Naive thymus-derived CD8-positive, alpha-beta T cell (primary cell): ENCODE results near the gene FLNC. TPM values are rescaled to one million over a fixed set of nuclear protein-coding genes. Genes with fewer than 3 reads are reported as not detected.

Experiments
- ATAC-seq, 2 donors: fragments of 150-1000 bp; cut with Tn5 transposase in 1 of 2; sonication (Bioruptor Pico), chemical (Tn5 transposase) in 1 of 2; 1 replicate in 1 of 2; 2 replicates in 1 of 2; pipeline ENCODE4 v1.10.0; 2021; ENCODE audit warnings: mild to moderate bottlenecking in 2 of 2, moderate library complexity in 2 of 2
- POLR2A ChIA-PET: fragments of 350-600 bp; sonication (Branson Sonifier 250); formaldehyde crosslinking; loops from one replicate; lab custom pipeline; 2021; ENCODE audit warnings: antibody characterized with exemption; lab: Charles Lee
- DNase-seq, 10 donors: peaks; one replicate each; pipeline versions ENCODE4 v3.0.0 to v3.0.0-alpha.2; 2020 to 2022
- H3K27ac Mint-ChIP-seq, 10 donors: one replicate each; pipeline ENCODE4 v1.8.0; 2020 to 2022; ENCODE audit warnings: mild to moderate bottlenecking in 10 of 10, mixed read lengths in 10 of 10, moderate library complexity in 4 of 10, inconsistent platforms in 1 of 10
- H3K27me3 Mint-ChIP-seq, 5 donors: one replicate each; pipeline ENCODE4 v1.8.0; 2021 to 2022; ENCODE audit warnings: mixed read lengths in 5 of 5
- H3K36me3 Mint-ChIP-seq, 3 donors: one replicate each; pipeline ENCODE4 v1.8.0; 2020 to 2022; ENCODE audit warnings: mixed read lengths in 3 of 3, mild to moderate bottlenecking in 2 of 3, inconsistent platforms in 1 of 3
- H3K4me1 Mint-ChIP-seq, 4 donors: one replicate each; pipeline ENCODE4 v1.8.0; 2021 to 2022; ENCODE audit warnings: mixed read lengths in 4 of 4
- H3K4me3 Mint-ChIP-seq, 10 donors: one replicate each; pipeline ENCODE4 v1.8.0; 2020 to 2022; ENCODE audit warnings: mild to moderate bottlenecking in 10 of 10, mixed read lengths in 10 of 10, moderate library complexity in 6 of 10, inconsistent platforms in 1 of 10
- H3K9me3 Mint-ChIP-seq, 9 donors: one replicate each; pipeline ENCODE4 v1.8.0; 2020 to 2022; ENCODE audit warnings: mixed read lengths in 9 of 9, mild to moderate bottlenecking in 3 of 9, inconsistent platforms in 1 of 9, moderate library complexity in 1 of 9
- polyA plus RNA-seq, 3 donors: library from polyadenylated mRNA; unstranded; fragments of 300-500 nt; fragmentation: Illumina TruSeq; gene quantifications; one replicate each; pipeline ENCODE4 v1.2.3, GENCODE V29; 2021
- total RNA-seq, 8 experiments: library from RNA in 2 of 8; stranded (reverse) in 2 of 8; gene quantifications; one replicate each; pipeline ENCODE4 v1.2.3 and lab custom pipeline; 2021 to 2026

The FLNC gene
- total and polyA plus RNA-seq, 5 experiments from 2014 or later: 0.01 TPM; not detected in 4

DNA sequence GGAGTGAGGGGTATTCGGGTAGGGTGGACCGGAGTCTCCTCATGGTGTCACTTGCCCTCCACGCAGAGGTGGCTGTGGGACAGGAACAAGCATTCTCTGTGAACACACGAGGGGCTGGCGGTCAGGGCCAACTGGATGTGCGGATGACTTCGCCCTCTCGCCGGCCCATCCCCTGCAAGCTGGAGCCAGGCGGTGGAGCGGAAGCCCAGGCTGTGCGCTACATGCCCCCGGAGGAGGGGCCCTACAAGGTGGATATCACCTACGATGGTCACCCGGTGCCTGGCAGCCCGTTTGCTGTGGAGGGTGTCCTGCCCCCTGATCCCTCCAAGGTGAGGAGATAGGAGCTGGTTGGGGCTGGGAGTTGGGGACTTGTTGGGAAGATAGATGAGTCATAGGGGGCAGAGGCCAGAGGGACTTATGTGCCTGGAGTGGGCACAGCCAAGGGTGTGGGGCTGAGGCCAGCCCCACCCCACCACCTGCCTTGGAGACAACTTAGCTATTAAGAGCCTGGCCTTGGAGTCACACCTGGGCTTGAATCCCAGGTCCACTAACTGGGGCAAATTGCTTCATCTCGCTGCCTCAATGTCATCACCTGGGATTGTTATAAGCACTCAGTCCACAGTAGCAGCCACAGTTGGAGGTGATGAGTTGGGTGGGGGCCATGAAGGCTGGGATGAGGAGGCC is 13.9 kb downstream of the FLNC start:
- H3K27ac Mint-ChIP-seq: no peak overlapping the region
- no peaks in the 10 kb centered on the region for H3K27me3 Mint-ChIP-seq
- ATAC-seq (no peak), DNase-seq (no peak)
- H3K36me3 Mint-ChIP-seq: no peaks in the 10 kb centered on the region
- no peak overlapping the region for H3K4me3 Mint-ChIP-seq
- H3K9me3 Mint-ChIP-seq: no peaks in the 10 kb centered on the region
- peaks cover 0 to 3% (median under 1%) of the 10 kb centered on the region in 4 donors for H3K4me1 Mint-ChIP-seq
- POLR2A ChIA-PET: no interaction called here

DNA sequence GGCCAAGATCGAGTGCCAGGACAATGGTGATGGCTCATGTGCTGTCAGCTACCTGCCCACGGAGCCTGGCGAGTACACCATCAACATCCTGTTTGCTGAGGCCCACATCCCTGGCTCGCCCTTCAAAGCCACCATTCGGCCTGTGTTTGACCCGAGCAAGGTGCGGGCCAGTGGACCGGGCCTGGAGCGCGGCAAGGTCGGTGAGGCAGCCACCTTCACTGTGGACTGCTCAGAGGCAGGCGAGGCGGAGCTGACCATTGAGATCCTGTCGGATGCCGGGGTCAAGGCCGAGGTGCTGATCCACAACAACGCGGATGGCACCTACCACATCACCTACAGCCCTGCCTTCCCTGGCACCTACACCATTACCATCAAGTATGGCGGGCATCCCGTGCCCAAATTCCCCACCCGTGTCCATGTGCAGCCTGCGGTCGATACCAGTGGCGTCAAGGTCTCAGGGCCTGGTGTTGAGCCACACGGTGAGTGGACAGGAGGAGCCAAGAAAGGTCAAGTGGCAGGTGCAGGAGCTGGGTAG is 14.6 kb downstream of the FLNC start:
- Mint-ChIP-seq H3K4me1 (peaks cover 0 to 3% (median under 1%) of the 10 kb centered on the region in 4 donors), H3K9me3 (no peaks in the 10 kb centered on the region), H3K27ac (no peak overlapping the region), H3K4me3 (no peak overlapping the region), H3K27me3 (no peaks in the 10 kb centered on the region), H3K36me3 (no peaks in the 10 kb centered on the region)
- DNase-seq: no peak
- POLR2A ChIA-PET: no interaction called here
- ATAC-seq: no peak

DNA sequence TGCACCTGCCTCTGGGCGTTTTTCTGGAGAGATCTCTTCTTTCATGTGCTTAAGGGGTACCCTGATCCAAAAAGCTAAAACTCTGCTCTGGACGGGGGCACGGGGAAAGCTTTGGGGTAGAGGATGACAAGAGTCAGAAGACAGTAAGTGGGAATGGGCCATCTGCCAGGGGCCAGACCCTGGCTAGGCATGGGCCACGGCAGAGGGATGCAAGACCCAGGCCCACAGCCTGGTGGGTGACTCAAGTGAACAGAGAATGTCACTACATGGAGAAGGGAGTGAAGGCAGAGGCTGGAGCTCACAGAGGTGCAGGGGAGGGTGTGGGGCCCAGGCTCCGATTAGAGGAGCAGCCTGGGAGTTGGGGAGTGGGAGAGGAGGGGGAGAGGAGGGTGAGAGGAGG is 15.3 kb downstream of the FLNC start:
- Mint-ChIP-seq H3K27me3 (no peaks in the 10 kb centered on the region), H3K27ac (no peak overlapping the region), H3K4me3 (peak overlapping the region in 1 of 10 donors; percentile 33), H3K9me3 (no peaks in the 10 kb centered on the region), H3K4me1 (peaks cover 0 to 3% (median under 1%) of the 10 kb centered on the region in 4 donors), H3K36me3 (no peaks in the 10 kb centered on the region)
- no peak for ATAC-seq
- POLR2A ChIA-PET: no interaction called here
- no peak for DNase-seq

- H3K4me3 Mint-ChIP-seq: no peak overlapping the region
- H3K27me3 Mint-ChIP-seq: no peaks in the 10 kb centered on the region
- ATAC-seq (no peak), DNase-seq (no peak)
- H3K27ac Mint-ChIP-seq: no peak overlapping the region
- no peaks in the 10 kb centered on the region for H3K36me3 Mint-ChIP-seq
- H3K4me1 Mint-ChIP-seq: peaks cover 0 to 3% (median under 1%) of the 10 kb centered on the region in 4 donors
- POLR2A ChIA-PET: no interaction called here
- no peaks in the 10 kb centered on the region for H3K9me3 Mint-ChIP-seq
Measured at GRCh38 chr7:128845987-128846386, 15.8 kb downstream of the FLNC start.

- no peak overlapping the region for H3K4me3 Mint-ChIP-seq
- POLR2A ChIA-PET: no interaction called here
- H3K27me3 Mint-ChIP-seq: no peaks in the 10 kb centered on the region
- DNase-seq (no peak), ATAC-seq (no peak)
- H3K9me3 Mint-ChIP-seq: no peaks in the 10 kb centered on the region
- H3K4me1 Mint-ChIP-seq: peaks cover 0 to 2% (median under 1%) of the 10 kb centered on the region in 4 donors
- no peak overlapping the region for H3K27ac Mint-ChIP-seq
- H3K36me3 Mint-ChIP-seq: no peaks in the 10 kb centered on the region
Measured at GRCh38 chr7:128846781-128847444, 16.7 kb downstream of the FLNC start.

- ATAC-seq (no peak), DNase-seq (peak in 1 of 10 donors; percentile 4)
- Mint-ChIP-seq H3K4me1 (no peaks in the 10 kb centered on the region), H3K27ac (no peak overlapping the region), H3K36me3 (no peaks in the 10 kb centered on the region), H3K9me3 (no peaks in the 10 kb centered on the region), H3K27me3 (no peaks in the 10 kb centered on the region), H3K4me3 (no peak overlapping the region)
- POLR2A ChIA-PET: no interaction called here
Measured at GRCh38 chr7:128847721-128848211, 17.6 kb downstream of the FLNC start.

DNA sequence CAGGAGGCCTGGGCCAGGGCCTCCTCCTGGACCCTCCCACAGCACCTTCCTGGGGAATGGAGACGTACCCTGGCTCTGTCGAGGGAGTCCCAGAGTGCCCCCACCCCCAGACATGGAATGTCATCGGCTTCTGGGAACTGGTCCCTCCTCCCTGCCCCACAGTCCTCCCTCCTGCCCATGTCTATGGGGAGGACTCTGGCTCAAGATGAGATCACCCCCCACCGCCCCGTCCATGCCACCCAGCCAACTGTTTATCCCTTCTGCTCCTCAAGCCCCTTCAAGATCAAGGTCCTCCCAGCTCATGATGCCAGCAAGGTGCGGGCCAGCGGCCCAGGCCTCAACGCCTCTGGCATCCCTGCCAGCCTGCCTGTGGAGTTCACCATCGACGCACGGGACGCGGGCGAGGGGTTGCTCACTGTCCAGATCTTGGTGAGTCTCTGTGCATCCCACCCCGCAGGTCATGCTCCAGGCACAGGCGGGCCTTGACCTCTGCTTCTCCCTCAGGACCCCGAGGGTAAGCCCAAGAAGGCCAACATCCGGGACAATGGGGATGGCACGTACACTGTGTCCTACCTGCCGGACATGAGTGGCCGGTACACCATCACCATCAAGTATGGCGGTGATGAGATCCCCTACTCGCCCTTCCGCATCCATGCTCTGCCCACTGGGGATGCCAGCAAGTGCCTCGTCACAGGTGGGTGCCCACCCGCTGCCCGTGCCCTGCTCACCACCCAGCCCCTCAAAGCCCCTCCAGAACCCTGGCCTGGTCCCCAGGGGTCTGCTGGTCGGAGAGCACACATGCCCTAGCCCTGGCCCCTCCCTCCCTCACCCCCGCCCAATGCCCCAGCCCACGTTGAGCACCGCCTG is 18.3 kb downstream of the FLNC start:
- H3K4me1 Mint-ChIP-seq: no peaks in the 10 kb centered on the region
- ATAC-seq: no peak
- H3K27me3 Mint-ChIP-seq: no peaks in the 10 kb centered on the region

GRCh38 chr7:128849156-128849515 is 18.9 kb downstream of the FLNC start:
- no peaks in the 10 kb centered on the region for H3K9me3 Mint-ChIP-seq
- H3K27ac Mint-ChIP-seq: no peak overlapping the region
- H3K4me3 Mint-ChIP-seq: no peak overlapping the region
- no peaks in the 10 kb centered on the region for H3K27me3 Mint-ChIP-seq
- POLR2A ChIA-PET: no interaction called here
- H3K4me1 Mint-ChIP-seq: no peaks in the 10 kb centered on the region
- H3K36me3 Mint-ChIP-seq: no peaks in the 10 kb centered on the region
- ATAC-seq: no peak
- DNase-seq: no peak

More for the DNA sequence above, 18.3 kb downstream of the FLNC start:
- no peak overlapping the region for H3K4me3 Mint-ChIP-seq
- DNase-seq: no peak
- POLR2A ChIA-PET: no interaction called here
- no peak overlapping the region for H3K27ac Mint-ChIP-seq
- no peaks in the 10 kb centered on the region for H3K36me3 Mint-ChIP-seq
- no peaks in the 10 kb centered on the region for H3K9me3 Mint-ChIP-seq

DNA sequence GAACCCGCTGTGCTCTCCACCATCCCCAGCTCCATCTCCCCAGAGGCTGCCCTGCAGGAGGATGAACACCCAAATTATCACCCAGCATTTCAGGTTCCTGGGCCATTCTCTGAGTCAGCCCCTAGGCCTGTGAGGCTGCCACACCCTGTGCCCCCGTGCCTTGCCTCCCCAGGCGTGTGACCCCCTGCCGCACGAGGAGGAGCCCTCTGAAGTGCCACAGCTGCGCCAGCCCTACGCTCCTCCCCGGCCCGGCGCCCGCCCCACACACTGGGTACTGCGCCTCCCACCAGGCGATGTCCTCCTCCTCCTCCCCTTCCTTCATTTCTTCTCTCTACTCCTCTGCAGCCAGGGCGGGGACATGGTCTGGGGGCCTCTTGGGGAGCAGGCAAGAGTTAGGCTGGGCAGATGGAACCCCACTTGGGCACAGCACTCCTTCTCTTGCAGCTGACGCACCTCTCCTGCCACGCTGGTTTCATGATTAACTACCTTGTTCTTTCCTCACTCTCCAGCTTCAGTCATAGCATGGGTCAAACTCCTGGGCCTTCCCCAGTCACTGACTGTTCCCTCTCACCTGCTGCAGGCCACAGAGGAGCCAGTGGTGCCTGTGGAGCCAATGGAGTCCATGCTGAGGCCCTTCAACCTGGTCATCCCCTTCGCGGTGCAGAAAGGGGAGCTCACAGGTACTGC is 19.7 kb downstream of the FLNC start:
- POLR2A ChIA-PET: interaction anchor here (0.6 kb wide), 1 partner anchor 1146 kb away, joined by 3 read pairs; no protein-coding TSS in a partner anchor
- no peaks in the 10 kb centered on the region for H3K9me3 Mint-ChIP-seq
- no peaks in the 10 kb centered on the region for H3K4me1 Mint-ChIP-seq
- H3K36me3 Mint-ChIP-seq: no peaks in the 10 kb centered on the region
- ATAC-seq: no peak
- DNase-seq: no peak
- H3K27me3 Mint-ChIP-seq: no peaks in the 10 kb centered on the region
- peak overlapping the region in 2 of 10 donors; percentile 14 to 79 for H3K27ac Mint-ChIP-seq
- H3K4me3 Mint-ChIP-seq: no peak overlapping the region

DNA sequence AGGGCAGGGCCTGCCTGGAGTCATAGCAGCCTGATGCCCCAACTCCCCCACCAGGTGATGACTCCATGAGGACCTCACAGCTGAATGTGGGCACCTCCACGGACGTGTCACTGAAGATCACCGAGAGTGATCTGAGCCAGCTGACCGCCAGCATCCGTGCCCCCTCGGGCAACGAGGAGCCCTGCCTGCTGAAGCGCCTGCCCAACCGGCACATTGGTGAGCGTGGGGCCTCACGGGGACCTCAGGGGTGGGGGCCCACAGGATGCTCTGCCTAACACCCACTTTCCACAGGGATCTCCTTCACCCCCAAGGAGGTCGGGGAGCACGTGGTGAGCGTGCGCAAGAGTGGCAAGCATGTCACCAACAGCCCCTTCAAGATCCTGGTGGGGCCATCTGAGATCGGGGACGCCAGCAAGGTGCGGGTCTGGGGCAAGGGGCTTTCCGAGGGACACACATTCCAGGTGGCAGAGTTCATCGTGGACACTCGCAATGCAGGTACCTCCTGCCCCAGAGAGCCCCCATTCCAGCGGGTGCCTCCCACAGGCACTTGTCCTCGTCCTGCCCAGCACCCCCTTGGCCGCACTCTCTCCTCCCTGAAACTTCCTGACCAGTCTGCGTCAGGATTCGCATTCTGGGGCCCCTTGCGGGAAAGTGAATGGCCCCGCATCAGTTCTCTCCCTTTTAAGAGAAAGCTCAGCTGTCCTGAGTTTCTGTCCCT is 22.5 kb downstream of the FLNC start:
- H3K4me1 Mint-ChIP-seq: no peaks in the 10 kb centered on the region
- H3K27me3 Mint-ChIP-seq: no peaks in the 10 kb centered on the region
- H3K4me3 Mint-ChIP-seq: no peak overlapping the region
- DNase-seq: peak in 1 of 10 donors; percentile 61
- POLR2A ChIA-PET: no interaction called here
- no peak for ATAC-seq
- H3K9me3 Mint-ChIP-seq: no peaks in the 10 kb centered on the region
- no peak overlapping the region for H3K27ac Mint-ChIP-seq
- H3K36me3 Mint-ChIP-seq: no peaks in the 10 kb centered on the region

GRCh38 chr7:128853799-128854198 is 23.6 kb downstream of the FLNC start:
- Mint-ChIP-seq H3K9me3 (no peaks in the 10 kb centered on the region), H3K27me3 (no peaks in the 10 kb centered on the region), H3K4me1 (no peaks in the 10 kb centered on the region), H3K27ac (no peak overlapping the region), H3K36me3 (no peaks in the 10 kb centered on the region), H3K4me3 (no peak overlapping the region)
- POLR2A ChIA-PET: no interaction called here
- ATAC-seq (no peak), DNase-seq (no peak)

GRCh38 chr7:128854396-128854795 is 24.2 kb downstream of the FLNC start:
- Mint-ChIP-seq H3K27me3 (no peaks in the 10 kb centered on the region), H3K9me3 (no peaks in the 10 kb centered on the region), H3K4me1 (no peaks in the 10 kb centered on the region), H3K36me3 (no peaks in the 10 kb centered on the region), H3K27ac (no peak overlapping the region), H3K4me3 (no peak overlapping the region)
- ATAC-seq: no peak
- DNase-seq: no peak
- POLR2A ChIA-PET: no interaction called here
